GM18870 (cell line): ENCODE measurements around the gene XPO1.
"Not testable (repeated sequence)": the region's sequence is repeated elsewhere in the genome, so short reads cannot be mapped to it uniquely, and the experiment has no call there.

Experiments used
- ATAC-seq: cut with Tn5 transposase; IDR thresholded peaks from one replicate; pipeline ENCODE4 v1.9.1; 2021; ENCODE audit warnings: moderate library complexity; ENCODE audit not compliant: unreplicated experiment

XPO1 gene

GRCh38 chr2:61470122-61470951 is 67.8 kb downstream of the XPO1 start:
- no peak for ATAC-seq

GRCh38 chr2:61469424-61470121 is 68.6 kb downstream of the XPO1 start:
- ATAC-seq = no peak

DNA sequence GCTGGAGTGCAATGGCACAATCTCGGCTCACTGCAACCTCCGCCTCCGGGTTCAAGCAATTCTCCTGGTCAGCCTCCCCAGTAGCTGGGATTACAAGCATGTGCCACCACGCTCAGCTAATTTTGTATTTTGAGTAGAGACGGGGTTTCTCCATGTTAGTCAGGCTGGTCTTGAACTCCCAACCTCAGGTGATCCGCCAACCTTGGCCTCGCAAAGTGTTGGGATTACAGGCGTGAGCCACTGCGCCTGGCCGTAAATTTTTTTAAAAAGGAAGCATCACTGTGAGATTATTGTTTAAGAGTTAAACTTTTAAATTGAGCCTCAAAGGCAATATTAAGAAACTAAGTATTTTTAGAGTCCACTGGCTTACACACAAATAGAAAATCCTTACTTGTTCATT is 69.9 kb downstream of the XPO1 start:
- not testable (repeated sequence) for ATAC-seq

DNA sequence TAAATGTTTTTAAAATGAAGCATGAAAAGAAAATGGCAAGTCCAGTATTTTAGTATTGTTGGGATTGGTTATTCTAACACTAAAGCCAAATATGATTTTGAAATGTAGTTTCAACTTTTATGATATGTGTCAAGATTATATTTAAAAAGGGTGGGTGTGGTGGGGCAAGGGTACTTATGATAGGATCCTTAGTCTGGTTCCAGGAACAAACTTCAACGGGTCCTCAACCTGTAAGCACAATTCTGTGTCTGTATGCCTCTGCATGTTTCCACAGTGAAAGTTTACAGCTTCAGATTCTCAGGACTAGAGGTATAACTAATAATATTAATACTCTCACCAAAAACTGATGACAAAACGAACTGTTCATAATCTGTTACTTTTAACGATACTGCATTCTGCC is 73.1 kb downstream of the XPO1 start:
- no peak for ATAC-seq

DNA sequence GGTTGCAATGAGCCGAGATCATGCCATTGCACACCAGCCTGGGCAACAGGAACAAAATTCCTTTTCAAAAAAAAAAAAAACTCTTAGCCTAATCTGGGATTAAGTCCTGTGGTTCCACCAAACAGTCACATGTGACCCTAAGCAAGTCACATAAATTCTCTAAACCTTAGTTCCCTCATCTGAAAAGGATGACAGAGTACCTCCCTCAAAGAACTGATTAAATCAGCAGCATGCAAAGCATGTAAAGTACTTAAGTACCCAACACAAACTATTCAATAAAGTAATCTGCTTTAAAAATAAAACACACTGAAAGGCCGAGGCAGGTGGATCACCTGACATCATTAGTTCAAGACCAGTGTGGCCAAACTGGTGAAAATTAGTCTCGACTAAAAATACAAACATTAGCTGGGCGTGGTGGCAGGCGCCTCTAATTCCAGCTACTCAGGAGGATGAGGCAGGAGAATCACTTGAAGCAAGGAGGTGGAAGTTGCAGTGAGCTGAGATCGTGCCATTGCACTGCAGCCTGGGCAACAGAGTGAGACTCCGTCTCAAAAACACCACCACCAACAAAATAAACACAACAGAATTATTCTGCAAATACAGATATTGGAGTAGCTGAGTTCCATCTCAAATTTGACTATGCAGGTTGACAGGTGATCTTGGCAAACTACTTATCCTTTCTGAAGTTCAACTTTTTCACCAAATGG is 74.2 kb downstream of the XPO1 start:
- no peak for ATAC-seq

GRCh38 chr2:61461404-61461803 is 76.8 kb downstream of the XPO1 start:
- no peak for ATAC-seq

GRCh38 chr2:61460163-61460562 is 78.0 kb downstream of the XPO1 start:
- ATAC-seq = no peak

DNA sequence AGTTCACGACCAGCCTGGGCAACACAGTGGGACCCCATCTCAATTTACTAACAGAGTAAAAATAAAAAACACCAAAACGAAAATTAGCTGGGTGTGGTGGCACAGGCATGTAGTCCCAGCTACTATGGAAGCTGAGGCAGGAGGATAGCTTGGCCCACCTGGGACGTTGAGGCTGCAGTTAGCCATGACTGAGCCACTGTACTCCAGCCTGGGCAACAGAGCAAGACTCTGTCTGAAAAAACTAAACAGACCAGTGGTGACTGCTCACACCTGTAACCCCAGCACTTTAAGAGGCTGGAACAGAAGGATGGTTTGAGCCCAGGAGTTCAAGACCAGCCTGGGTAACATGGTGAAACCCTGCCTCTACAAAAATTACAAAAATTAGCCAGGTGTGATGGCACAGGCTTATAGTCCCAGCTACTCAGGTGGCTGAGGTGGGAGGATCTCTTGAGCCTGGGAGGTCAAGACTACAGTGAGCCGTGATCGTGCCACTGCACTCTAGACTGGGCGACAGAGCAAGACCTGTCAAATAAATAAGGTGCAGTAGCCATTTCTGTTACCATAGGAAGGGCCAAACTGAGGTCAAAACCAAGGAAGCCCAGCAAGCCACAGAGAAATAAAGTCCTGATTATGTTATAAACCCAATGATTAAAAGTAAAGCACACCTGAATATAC is 81.3 kb downstream of the XPO1 start:
- ATAC-seq = no peak

GRCh38 chr2:61456070-61456745 is 81.9 kb downstream of the XPO1 start:
- no peak for ATAC-seq

DNA sequence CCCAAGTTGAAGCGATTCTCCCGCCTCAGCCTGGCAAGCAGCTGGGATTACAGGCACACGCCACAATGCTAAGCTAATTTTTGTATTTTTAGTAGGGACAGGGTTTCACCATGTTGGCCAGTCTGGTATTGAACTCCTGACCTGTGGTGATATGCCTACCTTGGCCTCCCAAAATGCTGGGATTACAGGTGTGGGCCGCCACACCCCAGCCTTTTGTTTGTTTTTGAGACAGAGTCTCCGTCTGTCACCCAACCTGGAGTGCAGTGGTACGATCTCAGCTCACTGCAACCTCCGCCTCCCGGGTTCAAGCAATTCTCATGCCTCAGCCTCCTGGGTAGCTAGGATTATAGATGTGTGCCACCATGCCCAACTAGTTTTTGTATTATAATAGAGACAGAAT is 83.2 kb downstream of the XPO1 start:
- not testable (repeated sequence) for ATAC-seq

DNA sequence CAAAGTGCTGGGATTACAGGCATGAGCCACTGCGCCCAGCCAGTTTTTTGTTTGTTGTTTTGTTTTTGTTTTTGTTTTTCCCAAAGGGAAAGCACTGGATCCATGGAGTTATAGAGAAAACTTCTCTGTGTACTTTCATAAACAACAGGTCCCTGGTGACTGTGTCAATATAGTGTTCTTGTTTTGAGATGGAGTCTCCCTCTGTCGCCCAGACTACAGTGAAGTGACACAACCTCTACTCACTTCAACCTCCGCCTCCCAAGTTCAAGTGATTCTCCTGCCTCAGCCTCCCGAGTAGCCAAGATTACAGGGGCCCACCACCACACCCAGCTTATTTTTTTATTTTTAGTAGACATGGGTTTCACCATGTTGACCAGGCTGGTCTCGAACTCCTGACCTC is 83.8 kb downstream of the XPO1 start:
- ATAC-seq = no peak

- ATAC-seq = no peak
Measured at GRCh38 chr2:61452392-61452791, 85.8 kb downstream of the XPO1 start.

DNA sequence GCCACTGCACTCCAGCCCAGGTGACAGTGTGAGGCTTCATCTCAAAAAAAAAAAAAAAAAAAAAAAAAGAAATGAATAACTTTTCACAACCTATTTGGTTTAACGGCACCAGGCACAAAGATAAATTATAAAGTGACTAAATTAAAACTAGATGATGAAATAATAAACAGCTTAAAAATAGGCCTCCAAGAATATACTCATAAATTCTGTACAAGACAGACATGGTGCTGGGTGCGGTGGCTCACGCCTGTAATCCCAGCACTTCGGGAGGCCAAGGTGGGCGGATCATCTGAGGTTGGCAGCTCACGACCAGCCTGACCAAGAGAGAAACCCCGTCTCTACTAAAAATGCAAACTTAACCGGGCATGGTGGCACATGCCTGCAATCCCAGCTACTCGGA is 87.0 kb downstream of the XPO1 start:
- ATAC-seq = no peak

DNA sequence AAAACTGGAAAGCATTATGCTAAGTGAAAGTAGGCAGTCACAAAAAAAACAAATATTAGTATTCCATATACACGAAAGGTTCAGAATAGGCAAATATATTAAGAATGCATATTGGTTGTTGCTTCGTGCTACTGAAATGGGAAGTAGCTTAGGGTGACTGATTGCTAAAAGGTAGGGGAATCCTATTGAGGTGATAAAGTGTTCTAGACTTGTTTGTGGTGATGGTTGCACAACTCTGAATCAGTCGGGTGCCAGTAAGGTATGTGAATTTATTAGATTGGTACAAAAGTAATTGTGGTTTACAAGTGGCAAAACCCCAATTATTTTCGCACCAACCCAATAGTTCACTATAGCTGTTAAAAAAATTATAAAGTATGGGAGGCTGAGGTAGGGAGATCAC is 88.0 kb downstream of the XPO1 start:
- peak; percentile 61 for ATAC-seq

DNA sequence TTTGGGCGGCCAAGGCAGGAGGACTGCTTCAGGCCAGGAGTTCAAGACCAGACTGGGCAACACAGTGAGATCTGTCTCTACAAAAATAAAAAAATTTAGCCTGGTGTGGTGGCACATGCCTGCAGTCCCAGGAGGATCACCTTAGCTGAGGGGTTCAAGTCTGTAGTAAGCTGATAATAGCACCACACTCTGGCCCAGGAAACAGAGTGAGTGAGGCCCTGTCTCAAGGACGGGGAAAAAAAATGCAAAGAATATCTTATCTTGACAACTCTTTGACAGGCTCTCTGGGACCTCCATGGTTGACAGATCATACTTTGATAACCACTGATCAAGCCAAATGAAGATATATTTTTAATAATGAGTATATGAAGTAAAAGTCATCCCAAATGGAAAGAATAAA is 89.9 kb downstream of the XPO1 start:
- ATAC-seq = no peak

DNA sequence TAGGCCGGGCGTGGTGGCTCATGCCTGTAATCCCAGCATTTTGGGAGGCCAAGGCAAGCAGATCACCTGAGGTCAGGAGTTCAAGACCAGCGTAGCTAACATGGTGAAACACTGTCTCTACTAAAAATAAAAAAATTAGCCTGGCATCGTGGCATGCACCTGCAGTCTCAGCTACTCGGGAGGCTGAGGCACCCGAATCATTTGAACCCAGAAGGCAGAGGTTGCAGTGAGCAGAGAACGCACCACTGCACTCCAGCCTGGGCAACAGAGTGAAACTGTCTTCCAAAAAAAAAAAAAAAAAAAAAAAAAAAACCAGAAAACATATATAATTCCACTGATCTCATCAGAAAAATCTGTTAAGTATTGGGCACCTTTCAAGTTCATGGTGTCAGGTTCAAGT is 91.2 kb downstream of the XPO1 start:
- ATAC-seq = not testable (repeated sequence)

GRCh38 chr2:61443342-61444041 is 94.7 kb downstream of the XPO1 start:
- peak; percentile 98 for ATAC-seq

GRCh38 chr2:61439241-61440002 is 98.7 kb downstream of the XPO1 start:
- no peak for ATAC-seq

GRCh38 chr2:61438670-61439069 is 99.5 kb downstream of the XPO1 start:
- no peak for ATAC-seq
